NB4 (cell line): ENCODE results near the gene UGGT2.

ENCODE experiments used
- DNase-seq: peaks from one replicate; pipeline ENCODE4 v3.0.0; 2010; ENCODE audit warnings: low read depth
- H3K4me3 ChIP-seq: one replicate; pipeline ENCODE4 v1.5.1; 2011; ENCODE audit warnings: mild to moderate bottlenecking, low read depth, low read length, moderate library complexity
- MYC ChIP-seq: IDR thresholded peaks from 2 replicates; pipeline ENCODE4 v1.6.1; 2011; ENCODE audit warnings: low read depth, low read length
- POLR2A ChIP-seq: IDR thresholded peaks from 2 replicates; pipeline ENCODE4 v1.6.1; 2011; ENCODE audit warnings: mild to moderate bottlenecking; ENCODE audit not compliant: insufficient read length; ENCODE audit errors: extremely low read depth
- TF ChIP-seq, protein P1 (sequence below): IDR thresholded peaks from 2 replicates; pipeline ENCODE4 v1.6.1; 2011; ENCODE audit warnings: low read depth, low read length
- TF ChIP-seq, protein P2 (sequence below): IDR thresholded peaks from one replicate; pipeline ENCODE4 v1.5.1; 2012; ENCODE audit warnings: low read depth, low read length

Gene UGGT2

DNA sequence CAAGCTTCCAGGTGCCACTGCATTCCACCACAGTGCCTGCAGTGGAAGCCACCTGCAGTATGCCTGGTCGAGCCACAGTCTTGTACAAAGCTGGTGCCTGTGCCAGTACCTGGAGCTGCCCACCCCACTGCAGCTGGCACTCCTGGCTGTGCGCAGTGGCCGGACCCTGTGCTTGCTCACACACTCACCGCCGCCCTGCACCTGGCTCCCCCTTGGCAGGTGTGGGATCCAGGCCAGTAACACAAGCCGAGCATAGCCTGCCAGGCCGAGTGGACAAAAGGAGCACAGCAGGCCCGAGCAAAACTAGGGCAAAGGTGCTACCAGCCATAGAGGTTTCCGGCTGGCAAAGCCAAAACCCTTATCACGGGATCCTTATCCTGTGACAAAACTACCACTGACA, 18.5 kb downstream of the UGGT2 start:
- H3K4me3 ChIP-seq, result no peak overlapping the region
- TF ChIP-seq, protein P1, sequence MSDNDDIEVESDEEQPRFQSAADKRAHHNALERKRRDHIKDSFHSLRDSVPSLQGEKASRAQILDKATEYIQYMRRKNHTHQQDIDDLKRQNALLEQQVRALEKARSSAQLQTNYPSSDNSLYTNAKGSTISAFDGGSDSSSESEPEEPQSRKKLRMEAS, result no peak
- DNase-seq, result no peak

DNA sequence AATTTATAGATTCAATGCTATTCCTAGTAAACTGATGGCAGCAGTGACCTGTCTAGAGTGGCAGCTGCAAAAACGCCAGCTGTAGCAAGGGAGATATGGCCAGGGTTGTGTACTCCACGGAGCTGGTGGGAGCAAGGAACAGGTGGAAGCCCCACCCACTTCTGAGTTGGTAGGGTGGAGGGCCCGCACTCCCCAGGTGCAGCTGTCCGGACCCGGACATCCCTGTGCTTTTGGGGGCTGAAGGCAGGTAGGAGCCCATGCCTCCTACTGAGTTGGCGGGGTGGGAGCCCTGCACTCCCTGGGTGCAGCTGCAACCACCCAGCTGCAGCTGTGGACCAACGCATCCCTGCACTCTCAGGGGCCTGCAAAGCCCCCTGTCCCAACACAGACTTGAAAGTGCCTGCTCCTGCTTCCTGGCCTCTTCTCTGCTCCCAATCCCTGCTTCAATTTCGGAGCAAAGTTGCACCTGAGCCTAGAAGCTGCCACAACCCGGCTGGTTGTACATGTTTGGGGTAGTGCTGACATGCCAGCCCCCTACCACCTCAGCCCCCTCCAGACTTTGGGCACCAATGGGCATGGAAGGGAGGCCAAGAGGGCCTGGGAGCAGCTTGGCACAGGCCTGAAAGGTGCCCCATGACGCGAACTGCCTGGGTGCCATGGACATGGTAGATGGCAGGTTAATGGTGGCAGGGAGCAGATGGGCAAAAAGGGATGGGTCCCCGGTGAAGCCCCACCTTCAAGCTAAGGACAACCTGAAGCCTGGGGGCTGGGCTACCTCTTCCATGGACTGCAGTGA, 19.8 kb downstream of the UGGT2 start:
- H3K4me3 ChIP-seq, result no peak overlapping the region
- no peak for DNase-seq
- TF ChIP-seq, protein P1, result no peak
- TF ChIP-seq POLR2A (no peak), MYC (no peak)
- TF ChIP-seq, protein P2, sequence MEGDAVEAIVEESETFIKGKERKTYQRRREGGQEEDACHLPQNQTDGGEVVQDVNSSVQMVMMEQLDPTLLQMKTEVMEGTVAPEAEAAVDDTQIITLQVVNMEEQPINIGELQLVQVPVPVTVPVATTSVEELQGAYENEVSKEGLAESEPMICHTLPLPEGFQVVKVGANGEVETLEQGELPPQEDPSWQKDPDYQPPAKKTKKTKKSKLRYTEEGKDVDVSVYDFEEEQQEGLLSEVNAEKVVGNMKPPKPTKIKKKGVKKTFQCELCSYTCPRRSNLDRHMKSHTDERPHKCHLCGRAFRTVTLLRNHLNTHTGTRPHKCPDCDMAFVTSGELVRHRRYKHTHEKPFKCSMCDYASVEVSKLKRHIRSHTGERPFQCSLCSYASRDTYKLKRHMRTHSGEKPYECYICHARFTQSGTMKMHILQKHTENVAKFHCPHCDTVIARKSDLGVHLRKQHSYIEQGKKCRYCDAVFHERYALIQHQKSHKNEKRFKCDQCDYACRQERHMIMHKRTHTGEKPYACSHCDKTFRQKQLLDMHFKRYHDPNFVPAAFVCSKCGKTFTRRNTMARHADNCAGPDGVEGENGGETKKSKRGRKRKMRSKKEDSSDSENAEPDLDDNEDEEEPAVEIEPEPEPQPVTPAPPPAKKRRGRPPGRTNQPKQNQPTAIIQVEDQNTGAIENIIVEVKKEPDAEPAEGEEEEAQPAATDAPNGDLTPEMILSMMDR, result no peak

DNA sequence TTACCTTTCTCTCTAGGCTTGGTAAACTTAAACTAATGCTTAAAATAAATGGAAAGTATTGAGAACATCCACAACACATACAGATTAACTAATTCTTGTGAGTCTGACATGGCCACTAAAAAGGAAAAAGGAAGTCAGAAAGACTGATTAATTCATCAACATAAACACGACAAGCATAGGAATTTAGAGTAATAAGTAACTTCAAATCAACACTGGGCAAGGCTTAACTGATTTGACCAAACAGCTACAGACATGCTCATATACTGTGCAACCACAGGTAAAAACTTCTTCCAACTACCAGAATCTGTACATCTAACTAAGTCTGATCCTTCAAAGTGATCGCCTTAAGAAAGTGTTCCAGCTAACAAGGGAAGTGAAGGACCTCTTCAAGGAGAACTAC, 20.5 kb downstream of the UGGT2 start:
- no peak for TF ChIP-seq MYC
- TF ChIP-seq POLR2A, result no peak
- TF ChIP-seq, protein P2, result no peak
- TF ChIP-seq, protein P1, result no peak
- H3K4me3 ChIP-seq, result no peak overlapping the region
- no peak for DNase-seq

DNA sequence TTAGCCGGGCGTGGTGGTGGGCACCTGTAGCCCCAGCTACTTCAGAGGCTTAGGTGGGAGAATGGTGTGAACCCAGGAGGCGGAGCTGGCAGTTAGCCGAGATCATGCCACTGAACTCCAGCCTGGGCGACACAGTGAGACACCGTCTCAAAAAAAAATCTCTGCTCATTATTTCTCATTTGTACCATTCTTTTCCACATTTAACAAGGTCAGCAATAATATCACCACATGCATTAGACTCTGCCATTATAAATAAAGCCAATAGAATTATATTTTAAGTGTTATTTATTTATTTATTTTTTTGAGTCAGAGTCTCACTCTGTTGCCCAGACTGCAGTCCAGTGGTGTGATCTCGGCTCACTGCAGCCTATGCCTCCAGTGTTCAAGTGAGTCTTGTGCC, 24.2 kb downstream of the UGGT2 start:
- TF ChIP-seq, protein P2, result no peak
- TF ChIP-seq, protein P1, result no peak
- no peak for TF ChIP-seq MYC
- TF ChIP-seq POLR2A, result no peak
- no peak overlapping the region for H3K4me3 ChIP-seq
- no peak for DNase-seq

DNA sequence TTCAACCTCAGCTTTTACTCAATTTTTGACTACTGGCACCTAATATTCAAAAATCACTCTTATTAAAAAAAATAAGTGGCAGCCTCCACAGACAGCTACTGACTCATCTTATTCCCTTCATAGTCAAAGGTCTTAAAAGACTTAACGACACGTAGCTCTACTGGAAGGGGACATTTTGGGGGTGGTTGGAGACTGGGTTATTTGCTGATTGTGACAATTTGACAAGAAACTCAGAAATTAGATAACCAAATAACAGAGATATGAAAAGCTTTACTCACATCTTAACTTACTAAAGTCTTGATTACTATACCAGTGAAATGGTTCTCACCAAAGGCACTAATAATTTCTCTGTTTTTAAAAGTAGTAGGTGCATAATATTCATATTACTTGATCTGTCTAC, 25.7 kb downstream of the UGGT2 start:
- DNase-seq, result no peak
- TF ChIP-seq, protein P1, result no peak
- TF ChIP-seq MYC (no peak), POLR2A (no peak)
- TF ChIP-seq, protein P2, result no peak
- H3K4me3 ChIP-seq, result no peak overlapping the region

DNA sequence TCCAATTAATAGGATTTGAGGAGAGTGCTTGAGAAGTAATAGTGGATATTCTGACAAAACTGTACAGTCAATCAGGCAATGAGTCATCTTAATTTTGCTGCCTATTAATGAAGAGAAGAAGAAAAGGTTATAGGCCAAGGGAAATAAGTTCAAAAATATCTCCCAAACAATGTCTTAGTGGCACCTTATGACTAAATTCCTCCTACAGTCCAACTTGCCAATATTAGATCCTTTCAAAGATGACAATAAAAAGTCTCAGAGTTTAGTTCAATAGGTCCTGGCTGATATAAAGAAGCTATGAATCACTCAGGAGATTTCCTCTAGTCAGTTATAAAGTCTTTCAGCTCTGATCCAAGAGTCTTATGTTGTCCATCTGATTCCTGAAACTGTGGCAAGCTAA, 27.9 kb downstream of the UGGT2 start:
- no peak for DNase-seq
- TF ChIP-seq, protein P1, result no peak
- TF ChIP-seq POLR2A (no peak), MYC (no peak)
- TF ChIP-seq, protein P2, result no peak
- H3K4me3 ChIP-seq, result no peak overlapping the region
